SK-N-SH (cell line): ENCODE data around the gene S100Z. TPM values are rescaled to one million over a fixed set of nuclear protein-coding genes. Genes with fewer than 3 reads are reported as not detected.
"Not testable (repeated sequence)": the region's sequence is repeated elsewhere in the genome, so short reads cannot be mapped to it uniquely, and the experiment has no call there.

Source experiments
- CTCF ChIA-PET: fragments of 300-600, 350-600 bp; formaldehyde crosslinking; extraction: SDS; loops from one replicate; lab custom pipeline; 2021; lab: Yijun Ruan, JAX
- POLR2A ChIA-PET: fragments of 350-600 bp; sonication (Branson Sonifier 250); formaldehyde crosslinking; extraction: SDS; loops from one replicate; lab custom pipeline; 2020; ENCODE audit warnings: antibody characterized with exemption, inconsistent platforms; lab: Yijun Ruan, JAX
- DNase-seq: peaks from one replicate; pipeline ENCODE4 v3.0.0; 2012
- H2AFZ ChIP-seq: fragments of 200-600 bp; sonication (generic); 2 replicates; pipeline ENCODE4 v1.8.1; 2016; ENCODE audit warnings: antibody characterized with exemption, mild to moderate bottlenecking, low read depth
- H3F3A ChIP-seq: fragments of 200-600 bp; sonication (generic); replicated peaks from 2 replicates; pipeline ENCODE3; 2016; ENCODE audit warnings: antibody characterized with exemption, mild to moderate bottlenecking; ENCODE audit not compliant: insufficient read depth
- H3K27ac ChIP-seq, 2 experiments: fragments of 200-500 bp in 1 of 2; fragments of 200-600 bp in 1 of 2; sonication (Bioruptor generic) in 1 of 2; sonication (generic), shearing (Covaris generic) in 1 of 2; 2 replicates each; pipeline versions ENCODE4 v1.5.1 to v1.6.1; 2014 to 2016; ENCODE audit warnings: low read depth in 2 of 2, inconsistent platforms in 1 of 2, low read length in 1 of 2, mild to moderate bottlenecking in 1 of 2, mixed read lengths in 1 of 2
- H3K27me3 ChIP-seq: fragments of 200-600 bp; sonication (generic), shearing (Covaris generic); 2 replicates; pipeline ENCODE4 v1.6.1; 2016; ENCODE audit warnings: mixed run types; ENCODE audit not compliant: insufficient read depth
- H3K36me3 ChIP-seq, 2 experiments: fragments of 200-500 bp in 1 of 2; fragments of 200-600 bp in 1 of 2; sonication (Bioruptor generic) in 1 of 2; sonication (generic) in 1 of 2; replicated peaks in 1 of 2; 2 replicates each; pipeline versions ENCODE3 to v1.5.1; 2014 to 2016; ENCODE audit warnings: low read length in 1 of 2, mild to moderate bottlenecking in 1 of 2; ENCODE audit not compliant: insufficient read depth in 2 of 2, control insufficient read depth in 1 of 2
- H3K4me1 ChIP-seq, 2 experiments: fragments of 200-500 bp in 1 of 2; fragments of 200-600 bp in 1 of 2; sonication (Bioruptor generic) in 1 of 2; sonication (generic), shearing (Covaris generic) in 1 of 2; 2 replicates each; pipeline versions ENCODE4 v1.5.1 to v1.6.1; 2014 to 2016; ENCODE audit warnings: low read depth in 1 of 2, low read length in 1 of 2, mixed run types in 1 of 2; ENCODE audit not compliant: insufficient read depth in 2 of 2, control insufficient read depth in 1 of 2
- H3K4me2 ChIP-seq: fragments of 200-600 bp; sonication (generic), shearing (Covaris generic); 2 replicates; pipeline ENCODE4 v1.6.1; 2017; ENCODE audit warnings: mixed run types
- H3K4me3 ChIP-seq, 2 experiments: fragments of 200-500 bp in 1 of 2; fragments of 200-600 bp in 1 of 2; sonication (Bioruptor generic) in 1 of 2; sonication (generic), shearing (Covaris generic) in 1 of 2; 2 replicates each; pipeline versions ENCODE4 v1.5.1 to v1.8.1; 2014 to 2016; ENCODE audit warnings: low read depth in 2 of 2, inconsistent platforms in 1 of 2, low read length in 1 of 2, mild to moderate bottlenecking in 1 of 2, mixed read lengths in 1 of 2, moderate library complexity in 1 of 2
- H3K79me2 ChIP-seq: fragments of 200-600 bp; sonication (generic); 2 replicates; pipeline ENCODE4 v1.8.1; 2017; ENCODE audit warnings: mild to moderate bottlenecking; ENCODE audit not compliant: insufficient read depth
- H3K9ac ChIP-seq: fragments of 200-600 bp; sonication (generic); 2 replicates; pipeline ENCODE4 v1.6.1; 2017; ENCODE audit warnings: mixed run types
- H3K9me2 ChIP-seq: fragments of 200-600 bp; sonication (generic); 2 replicates; pipeline ENCODE4 v1.6.1; 2017; ENCODE audit warnings: mixed run types
- H3K9me3 ChIP-seq: fragments of 200-600 bp; sonication (generic); 2 replicates; pipeline ENCODE4 v1.6.1; 2017; ENCODE audit warnings: mixed run types, mild to moderate bottlenecking, moderate library complexity
- H4K20me1 ChIP-seq: fragments of 200-600 bp; sonication (generic); 2 replicates; pipeline ENCODE4 v1.6.1; 2017; ENCODE audit warnings: mild to moderate bottlenecking, mixed run types; ENCODE audit not compliant: insufficient read depth
- FOSL2 ChIP-seq: IDR thresholded peaks from 2 replicates; pipeline ENCODE4 v1.4.0; 2012; ENCODE audit warnings: low read depth, mild to moderate bottlenecking, moderate library complexity, borderline replicate concordance
- JUND ChIP-seq: IDR thresholded peaks from 2 replicates; pipeline ENCODE4 v1.4.0; 2012
- MXI1 ChIP-seq: IDR thresholded peaks from 2 replicates; pipeline ENCODE4 v1.6.1; 2012; ENCODE audit warnings: mild to moderate bottlenecking, low read depth, low read length, improper control_type of control experiment
- RCOR1 ChIP-seq: fragments of 150-350 bp; IDR thresholded peaks from 2 replicates; pipeline ENCODE4 v1.6.1; 2017; ENCODE audit warnings: antibody characterized with exemption, low read length
- TAF1 ChIP-seq: IDR thresholded peaks from 2 replicates; pipeline ENCODE4 v1.6.1; 2012; ENCODE audit warnings: low read depth, mild to moderate bottlenecking, low read length, moderate library complexity, borderline replicate concordance
- TCF12 ChIP-seq: IDR thresholded peaks from 2 replicates; pipeline ENCODE4 v1.4.0; 2012
- WGBS: methylation state at CpG from one replicate; pipeline ENCODE4 v1.1.6; 2017; ENCODE audit warnings: low lambda C conversion rate; 5-methylcytosine and 5-hydroxymethylcytosine counted together
- polyA plus RNA-seq, 3 experiments: library from polyadenylated mRNA; depleted of rRNA; stranded (reverse); fragments of >200 nt; gene quantifications; 2 replicates each; pipeline ENCODE4 v1.2.3, GENCODE V29; 2012
- TF ChIP-seq, protein P1 (sequence below): IDR thresholded peaks from 2 replicates; pipeline ENCODE4; 2012
- TF ChIP-seq, protein P2 (sequence below): IDR thresholded peaks from 2 replicates; pipeline ENCODE4 v1.6.1; 2012; ENCODE audit warnings: mild to moderate bottlenecking, low read depth, low read length, moderate library complexity
- TF ChIP-seq, protein P3 (sequence below): IDR thresholded peaks from 2 replicates; pipeline ENCODE4 v1.4.0; 2012; ENCODE audit warnings: low read depth

S100Z gene
- polyA plus RNA-seq, 1 of the 3 experiments (the other 2 are of a cell fraction), result not detected

DNA sequence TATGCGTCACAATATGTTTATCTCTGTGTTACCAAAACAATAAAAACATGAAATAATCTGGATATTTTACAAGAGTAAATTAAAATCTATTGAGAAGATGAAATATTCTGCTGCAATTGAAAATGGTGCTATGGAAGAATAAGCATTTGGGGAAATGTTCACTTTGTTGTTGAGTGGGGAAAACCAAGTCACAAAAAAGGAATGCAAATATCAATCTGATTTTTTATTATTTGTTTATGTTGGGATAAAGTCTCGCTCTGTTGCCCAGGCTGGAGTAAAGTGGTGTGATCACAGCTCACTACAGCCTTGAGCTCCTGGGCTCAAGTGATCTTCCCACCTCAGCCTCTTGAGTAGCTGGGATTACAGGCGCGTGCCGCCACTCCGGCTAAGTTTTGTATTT is 39.6 kb upstream of the S100Z start:
- peaks cover 0 to 28% of the 10 kb centered on the region in 2 experiments; a peak in 2 of 4 replicates for H3K4me1 ChIP-seq

DNA sequence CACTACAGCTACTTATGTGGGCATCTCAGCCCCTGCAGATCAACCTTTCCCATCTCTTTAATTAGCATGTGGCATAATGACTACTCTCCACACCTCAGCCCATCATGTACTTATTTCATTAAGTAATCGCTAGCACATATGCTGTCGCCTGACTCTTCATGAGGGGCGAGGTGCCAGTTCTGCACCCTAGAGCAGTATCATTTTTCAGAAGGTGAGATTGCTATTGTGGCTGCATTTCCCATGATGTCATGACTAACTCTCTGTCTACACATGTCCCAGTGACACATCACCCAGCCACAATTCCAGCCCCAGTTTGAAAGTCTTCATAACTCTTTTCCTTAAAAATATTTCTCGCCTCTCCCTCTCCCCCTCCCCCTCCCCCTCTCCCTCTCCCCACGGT is 38.6 kb upstream of the S100Z start:
- TF ChIP-seq TAF1 (no peak), TCF12 (peak; percentile 8; the same call in 1 of the 2 replicates)
- TF ChIP-seq, protein P1, sequence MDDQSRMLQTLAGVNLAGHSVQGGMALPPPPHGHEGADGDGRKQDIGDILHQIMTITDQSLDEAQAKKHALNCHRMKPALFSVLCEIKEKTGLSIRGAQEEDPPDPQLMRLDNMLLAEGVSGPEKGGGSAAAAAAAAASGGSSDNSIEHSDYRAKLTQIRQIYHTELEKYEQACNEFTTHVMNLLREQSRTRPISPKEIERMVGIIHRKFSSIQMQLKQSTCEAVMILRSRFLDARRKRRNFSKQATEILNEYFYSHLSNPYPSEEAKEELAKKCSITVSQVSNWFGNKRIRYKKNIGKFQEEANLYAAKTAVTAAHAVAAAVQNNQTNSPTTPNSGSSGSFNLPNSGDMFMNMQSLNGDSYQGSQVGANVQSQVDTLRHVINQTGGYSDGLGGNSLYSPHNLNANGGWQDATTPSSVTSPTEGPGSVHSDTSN, result peak; percentile 28; the same call in 1 of the 2 replicates

More for the DNA sequence above, 39.6 kb upstream of the S100Z start:
- no peak for DNase-seq
- H2AFZ ChIP-seq, result no peak overlapping the region
- no peaks in the 10 kb centered on the region for H4K20me1 ChIP-seq
- no peak overlapping the region for H3K4me2 ChIP-seq
- no peak overlapping the region for H3K27ac ChIP-seq
- H3F3A ChIP-seq, result peaks cover 43% of the 10 kb centered on the region
- CTCF ChIA-PET, result no interaction called here
- H3K27me3 ChIP-seq, result no peaks in the 10 kb centered on the region
- no peaks in the 10 kb centered on the region for H3K79me2 ChIP-seq
- 87% methylated on average over 6 of the region's 6 CpGs for WGBS
- H3K36me3 ChIP-seq, result no peaks in the 10 kb centered on the region
- H3K9me2 ChIP-seq, result no peaks in the 10 kb centered on the region
- no peak overlapping the region for H3K4me3 ChIP-seq
- POLR2A ChIA-PET, result no interaction called here
- no peak overlapping the region for H3K9ac ChIP-seq
- TF ChIP-seq RCOR1 (no peak), MXI1 (no peak), JUND (no peak), FOSL2 (no peak)
- TF ChIP-seq, protein P2, sequence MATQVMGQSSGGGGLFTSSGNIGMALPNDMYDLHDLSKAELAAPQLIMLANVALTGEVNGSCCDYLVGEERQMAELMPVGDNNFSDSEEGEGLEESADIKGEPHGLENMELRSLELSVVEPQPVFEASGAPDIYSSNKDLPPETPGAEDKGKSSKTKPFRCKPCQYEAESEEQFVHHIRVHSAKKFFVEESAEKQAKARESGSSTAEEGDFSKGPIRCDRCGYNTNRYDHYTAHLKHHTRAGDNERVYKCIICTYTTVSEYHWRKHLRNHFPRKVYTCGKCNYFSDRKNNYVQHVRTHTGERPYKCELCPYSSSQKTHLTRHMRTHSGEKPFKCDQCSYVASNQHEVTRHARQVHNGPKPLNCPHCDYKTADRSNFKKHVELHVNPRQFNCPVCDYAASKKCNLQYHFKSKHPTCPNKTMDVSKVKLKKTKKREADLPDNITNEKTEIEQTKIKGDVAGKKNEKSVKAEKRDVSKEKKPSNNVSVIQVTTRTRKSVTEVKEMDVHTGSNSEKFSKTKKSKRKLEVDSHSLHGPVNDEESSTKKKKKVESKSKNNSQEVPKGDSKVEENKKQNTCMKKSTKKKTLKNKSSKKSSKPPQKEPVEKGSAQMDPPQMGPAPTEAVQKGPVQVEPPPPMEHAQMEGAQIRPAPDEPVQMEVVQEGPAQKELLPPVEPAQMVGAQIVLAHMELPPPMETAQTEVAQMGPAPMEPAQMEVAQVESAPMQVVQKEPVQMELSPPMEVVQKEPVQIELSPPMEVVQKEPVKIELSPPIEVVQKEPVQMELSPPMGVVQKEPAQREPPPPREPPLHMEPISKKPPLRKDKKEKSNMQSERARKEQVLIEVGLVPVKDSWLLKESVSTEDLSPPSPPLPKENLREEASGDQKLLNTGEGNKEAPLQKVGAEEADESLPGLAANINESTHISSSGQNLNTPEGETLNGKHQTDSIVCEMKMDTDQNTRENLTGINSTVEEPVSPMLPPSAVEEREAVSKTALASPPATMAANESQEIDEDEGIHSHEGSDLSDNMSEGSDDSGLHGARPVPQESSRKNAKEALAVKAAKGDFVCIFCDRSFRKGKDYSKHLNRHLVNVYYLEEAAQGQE, result no peak
- TF ChIP-seq, protein P3, sequence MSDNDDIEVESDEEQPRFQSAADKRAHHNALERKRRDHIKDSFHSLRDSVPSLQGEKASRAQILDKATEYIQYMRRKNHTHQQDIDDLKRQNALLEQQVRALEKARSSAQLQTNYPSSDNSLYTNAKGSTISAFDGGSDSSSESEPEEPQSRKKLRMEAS, result no peak
- TF ChIP-seq, all 33 proteins: peak for 0
- H3K9me3 ChIP-seq, result no peaks in the 10 kb centered on the region

DNA sequence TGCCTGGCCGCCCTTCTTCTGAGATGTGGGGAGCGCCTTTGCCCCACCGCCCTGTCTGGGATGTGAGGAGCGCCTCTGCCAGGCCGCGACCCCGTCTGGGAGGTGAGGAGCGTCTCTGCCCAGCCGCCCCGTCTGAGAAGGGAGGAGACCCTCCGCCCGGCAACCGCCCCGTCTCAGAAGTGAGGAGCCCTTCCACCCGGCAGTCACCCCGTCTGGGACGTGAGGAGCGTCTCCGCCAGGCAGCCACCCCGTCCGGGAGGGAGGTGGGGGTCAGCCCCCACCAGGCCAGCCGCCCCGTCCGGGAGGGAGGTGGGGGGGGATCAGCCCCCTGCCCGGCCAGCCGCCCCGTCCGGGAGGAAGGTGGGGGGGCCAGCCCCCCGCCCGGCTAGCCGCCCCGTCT is 37.6 kb upstream of the S100Z start:
- WGBS, result 100% methylated on average over 8 of the region's 32 CpGs
- POLR2A ChIA-PET, H3K4me3 ChIP-seq, DNase-seq, H3K9me2 ChIP-seq, H2AFZ ChIP-seq, CTCF ChIA-PET, H3K4me2 ChIP-seq, H3K27me3 ChIP-seq, H3K36me3 ChIP-seq, H3K9ac ChIP-seq, H4K20me1 ChIP-seq, H3K9me3 ChIP-seq, H3K79me2 ChIP-seq, H3K27ac ChIP-seq: not testable (repeated sequence)
- Histone ChIP-seq H3F3A (peaks cover 46% of the 10 kb centered on the region), H3K4me1 (peaks cover 0 to 27% of the 10 kb centered on the region in 2 experiments; a peak in 2 of 4 replicates)

More for the DNA sequence above, 38.6 kb upstream of the S100Z start:
- Histone ChIP-seq H3K9ac (no peak overlapping the region), H3K27me3 (no peaks in the 10 kb centered on the region), H3K9me2 (no peaks in the 10 kb centered on the region), H4K20me1 (no peaks in the 10 kb centered on the region), H3K36me3 (no peaks in the 10 kb centered on the region), H3K4me2 (no peak overlapping the region), H3K4me1 (peaks cover 0 to 29% of the 10 kb centered on the region in 2 experiments; a peak in 2 of 4 replicates), H3K79me2 (no peaks in the 10 kb centered on the region), H2AFZ (no peak overlapping the region), H3K4me3 (no peak overlapping the region), H3K9me3 (no peaks in the 10 kb centered on the region), H3K27ac (no peak overlapping the region), H3F3A (peaks cover 43% of the 10 kb centered on the region)
- WGBS, result 80% methylated on average over 5 of the region's 5 CpGs
- CTCF ChIA-PET, result no interaction called here
- POLR2A ChIA-PET, result no interaction called here
- DNase-seq, result no peak
